Measurements from ENCODE around the gene NKAIN4.
"Not testable (repeated sequence)": the region's sequence is repeated elsewhere in the genome, so short reads cannot be mapped to it uniquely, and the experiment has no call there.

Gene NKAIN4

DNA sequence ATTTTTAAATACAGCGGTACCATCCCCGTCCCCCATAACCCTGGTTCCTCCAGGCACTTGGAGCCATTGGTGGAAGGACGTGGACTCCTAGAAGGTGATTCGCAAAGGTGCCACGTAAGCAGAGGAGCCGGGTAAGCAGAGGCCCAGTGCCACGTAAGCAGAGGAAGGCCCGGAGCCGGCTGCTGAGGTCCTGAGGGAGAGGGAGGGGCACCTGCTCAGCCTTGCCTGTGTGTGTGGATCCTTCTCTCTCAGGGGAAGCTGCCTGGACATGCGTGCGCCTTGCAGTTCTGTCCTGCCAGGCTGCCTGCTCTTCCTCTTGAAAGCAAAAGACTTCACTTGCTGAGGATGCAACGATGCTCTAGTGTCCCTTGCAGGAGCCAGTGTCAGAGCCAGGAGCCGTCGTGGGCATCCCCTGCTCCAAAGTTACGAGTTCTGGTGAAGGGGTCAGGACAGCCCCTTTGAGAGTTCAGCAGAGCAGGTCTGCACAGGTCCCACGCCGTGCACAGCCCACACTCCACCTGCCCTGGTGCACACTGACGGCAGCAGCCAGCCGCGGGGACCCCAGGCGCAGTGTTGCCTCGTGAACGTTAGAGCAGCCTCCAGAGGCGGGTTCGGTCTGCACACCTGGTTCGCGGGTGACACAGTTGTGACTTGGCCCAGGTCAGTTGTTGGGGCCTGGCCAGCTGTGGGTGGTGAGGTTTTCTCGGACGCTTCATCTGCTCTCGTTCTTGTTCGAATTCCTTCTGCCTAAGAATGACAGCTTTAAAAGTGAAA lies 1.9 kb upstream of the NKAIN4 start:
- DNase-seq (ENCODE audit: low read depth), result no peak

- no peak for DNase-seq (ENCODE audit: low read depth)
These were observed 532 bp upstream of the NKAIN4 start for GRCh38 chr20:63254606-63255384.

DNA sequence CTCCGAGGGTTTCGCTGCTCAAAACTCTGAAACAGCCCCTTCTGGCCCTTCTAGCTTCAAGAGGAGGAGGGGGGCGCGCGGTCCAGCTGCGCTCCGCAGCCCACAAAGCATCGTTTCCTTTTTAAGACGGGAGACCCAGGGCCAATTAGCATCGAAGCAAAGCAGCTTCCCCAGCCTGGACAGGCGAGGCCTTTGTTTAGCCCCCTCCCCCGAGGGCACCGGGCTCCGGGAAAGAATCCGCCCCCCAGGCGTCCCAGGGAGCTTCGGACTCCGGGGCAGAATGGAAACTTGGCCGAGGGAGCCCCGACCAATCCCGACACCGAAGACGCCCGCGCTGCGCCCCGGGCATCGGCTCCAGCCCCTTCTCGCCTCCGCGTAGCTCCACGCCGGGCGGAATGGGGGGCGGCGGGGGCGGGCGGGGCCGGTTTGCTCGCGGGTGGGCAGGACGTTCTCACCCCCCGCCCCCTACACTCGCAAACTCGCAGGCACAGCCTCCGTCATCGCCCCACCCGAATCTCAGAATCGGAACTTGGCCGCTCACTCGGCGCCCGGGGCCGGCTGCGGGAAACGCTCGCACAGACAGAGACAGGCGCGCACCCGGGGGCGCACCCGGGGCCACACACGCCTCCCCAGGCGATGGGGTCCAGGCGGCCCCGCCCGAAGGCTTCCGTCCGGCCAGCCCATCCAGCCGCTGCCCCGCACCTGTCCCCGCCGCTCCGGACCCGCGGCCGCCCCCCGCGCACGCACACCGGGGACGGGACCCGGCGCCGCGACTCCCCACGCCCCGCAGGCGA lies 628 bp downstream of the NKAIN4 start:
- no peak for DNase-seq (ENCODE audit: low read depth)

- DNase-seq (ENCODE audit: low read depth), result no peak
These were observed 1.2 kb downstream of the NKAIN4 start for GRCh38 chr20:63253065-63253437.

GRCh38 chr20:63252284-63252711 lies 2.0 kb downstream of the NKAIN4 start:
- no peak for DNase-seq (ENCODE audit: low read depth)

DNA sequence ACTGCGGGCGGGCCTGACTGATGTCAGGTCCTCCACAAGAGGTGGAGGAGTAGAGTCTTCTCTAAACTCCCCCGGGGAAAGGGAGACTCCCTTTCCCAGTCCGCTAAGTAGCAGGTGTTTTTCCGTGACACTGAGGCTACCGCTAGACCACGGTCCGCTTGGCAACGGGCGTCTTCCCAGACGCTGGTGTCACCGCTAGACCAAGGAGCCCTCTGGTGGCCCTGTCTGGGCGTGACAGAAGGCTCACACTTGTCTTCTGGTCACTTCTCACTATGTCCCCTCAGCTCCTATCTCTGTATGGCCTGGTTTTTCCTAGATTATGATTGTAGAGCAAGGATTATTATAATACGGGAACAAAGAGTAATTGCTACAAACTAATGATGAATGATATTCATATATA lies 2.9 kb downstream of the NKAIN4 start:
- DNase-seq (ENCODE audit: low read depth), result not testable (repeated sequence)

GRCh38 chr20:63249891-63250290 lies 4.4 kb downstream of the NKAIN4 start:
- DNase-seq (ENCODE audit: low read depth), result no peak

DNA sequence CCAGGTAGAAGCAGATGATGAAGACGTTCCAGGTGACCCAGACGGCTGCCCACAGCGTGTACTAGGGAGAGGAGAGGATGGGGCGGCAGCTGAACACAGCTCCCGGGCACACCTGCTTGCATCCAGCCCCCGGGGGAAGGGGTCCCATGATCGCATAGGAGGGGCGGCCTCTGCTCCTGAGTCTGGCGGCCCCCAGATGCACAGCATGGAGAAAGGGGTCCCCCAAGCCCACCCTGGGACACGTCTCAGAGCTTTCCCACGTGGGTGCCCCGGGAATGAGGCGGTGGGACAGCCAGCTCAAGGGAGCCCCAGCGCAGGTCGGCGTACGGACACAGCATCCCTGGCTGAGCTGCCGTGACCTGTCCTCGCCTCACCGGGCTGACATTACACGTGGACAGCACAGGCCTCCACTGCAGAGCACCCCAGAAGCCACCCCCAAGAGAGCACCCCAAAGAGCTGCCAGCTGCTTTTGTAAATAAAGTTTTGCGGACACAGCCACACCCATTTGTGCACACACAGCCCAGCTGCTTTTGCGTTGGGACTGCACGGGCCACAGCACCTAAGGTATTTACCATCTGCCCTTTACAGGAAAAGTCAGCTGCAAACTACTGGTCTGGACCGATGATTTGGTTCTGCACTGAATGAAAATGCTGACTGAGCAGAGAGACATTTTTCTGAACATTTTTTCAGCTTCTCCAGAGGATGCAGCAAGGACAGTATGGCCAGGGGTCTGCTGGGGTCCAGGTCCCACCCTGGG lies 5.2 kb downstream of the NKAIN4 start:
- DNase-seq (ENCODE audit: low read depth), result no peak

GRCh38 chr20:63247671-63248228 lies 6.5 kb downstream of the NKAIN4 start:
- no peak for DNase-seq (ENCODE audit: low read depth)

- no peak for DNase-seq (ENCODE audit: low read depth)
These were observed 7.6 kb downstream of the NKAIN4 start for GRCh38 chr20:63246490-63247288.

GRCh38 chr20:63244468-63244867 lies 9.8 kb downstream of the NKAIN4 start:
- DNase-seq (ENCODE audit: low read depth), result no peak

- no peak for DNase-seq (ENCODE audit: low read depth)
These were observed 10.5 kb downstream of the NKAIN4 start for GRCh38 chr20:63243604-63244247.

GRCh38 chr20:63242736-63243135 lies 11.5 kb downstream of the NKAIN4 start:
- DNase-seq (ENCODE audit: low read depth), result no peak

DNA sequence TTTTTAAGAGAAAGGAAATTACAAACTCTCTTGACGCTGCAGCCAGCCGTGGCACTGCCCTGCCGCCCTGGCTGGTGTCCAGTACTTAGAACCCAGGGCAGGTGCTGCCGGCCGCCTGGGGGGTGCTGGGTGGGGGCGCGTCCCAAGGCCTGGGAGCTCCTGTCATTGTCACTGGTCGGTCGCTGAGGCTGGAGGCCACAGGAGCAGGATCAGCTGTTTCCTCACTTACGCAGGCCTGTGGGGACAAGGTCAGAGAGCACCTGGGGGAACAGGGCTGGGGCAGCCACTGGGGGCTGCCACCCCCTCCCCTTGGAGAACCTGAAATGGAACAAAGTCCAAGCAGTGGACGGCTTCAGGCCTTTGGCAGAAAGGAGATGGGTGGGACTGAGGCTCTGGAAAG lies 13.0 kb downstream of the NKAIN4 start:
- no peak for DNase-seq (ENCODE audit: low read depth)

DNA sequence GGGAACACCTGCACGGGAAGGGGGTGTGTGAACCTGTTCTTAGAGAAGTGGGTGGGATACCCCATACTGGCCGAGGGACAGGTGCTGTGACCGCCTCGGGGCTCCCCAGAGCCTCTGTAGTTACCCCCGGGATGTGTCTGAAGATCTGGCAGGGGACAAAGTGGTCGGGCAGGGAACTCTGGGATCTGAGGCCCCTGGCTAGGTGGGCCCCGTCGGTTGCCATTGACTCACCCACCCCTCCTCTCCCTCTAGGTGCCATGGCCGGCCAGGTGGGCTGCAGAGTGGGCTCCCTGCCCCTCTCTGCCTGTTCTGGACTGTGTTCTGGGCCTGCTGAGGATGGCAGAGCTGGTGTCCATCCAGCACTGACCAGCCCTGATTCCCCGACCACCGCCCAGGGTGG lies 14.3 kb downstream of the NKAIN4 start:
- DNase-seq (ENCODE audit: low read depth), result no peak

GRCh38 chr20:63239431-63239830 lies 14.8 kb downstream of the NKAIN4 start:
- DNase-seq (ENCODE audit: low read depth), result no peak

- DNase-seq (ENCODE audit: low read depth), result no peak
These were observed 15.6 kb downstream of the NKAIN4 start for GRCh38 chr20:63238514-63239125.

- no peak for DNase-seq (ENCODE audit: low read depth)
These were observed 16.2 kb downstream of the NKAIN4 start for GRCh38 chr20:63238031-63238430.

- DNase-seq (ENCODE audit: low read depth), result no peak
These were observed 18.0 kb downstream of the NKAIN4 start for GRCh38 chr20:63236116-63236837.

Measured in ELR (cell line).